HG03439 (cell line): ENCODE measurements around the gene C9orf153.

ENCODE experiments used
- ATAC-seq: cut with Tn5 transposase; IDR thresholded peaks from one replicate; pipeline ENCODE4 v1.9.1; 2021; ENCODE audit warnings: mild to moderate bottlenecking, moderate library complexity; ENCODE audit not compliant: unreplicated experiment

C9orf153 gene

GRCh38 chr9:86272221-86272620, 12.8 kb upstream of the C9orf153 start:
- ATAC-seq: no peak

GRCh38 chr9:86263876-86264275, 4.4 kb upstream of the C9orf153 start:
- no peak for ATAC-seq

GRCh38 chr9:86262492-86262891, 3.0 kb upstream of the C9orf153 start:
- ATAC-seq: no peak

GRCh38 chr9:86257391-86257790, 2.1 kb downstream of the C9orf153 start:
- ATAC-seq: no peak

- ATAC-seq: no peak
These were observed 2.8 kb downstream of the C9orf153 start for GRCh38 chr9:86256653-86257052.

- no peak for ATAC-seq
These were observed 5.9 kb downstream of the C9orf153 start for GRCh38 chr9:86253577-86253976.

GRCh38 chr9:86252870-86253269, 6.6 kb downstream of the C9orf153 start:
- no peak for ATAC-seq

- no peak for ATAC-seq
These were observed 9.3 kb downstream of the C9orf153 start for GRCh38 chr9:86250123-86250522.

GRCh38 chr9:86248746-86249145, 10.7 kb downstream of the C9orf153 start:
- no peak for ATAC-seq

- ATAC-seq: peak; percentile 71
These were observed 12.7 kb downstream of the C9orf153 start for GRCh38 chr9:86246752-86247161.

- ATAC-seq: no peak
These were observed 17.4 kb downstream of the C9orf153 start for GRCh38 chr9:86242071-86242470.

- no peak for ATAC-seq
These were observed 18.2 kb downstream of the C9orf153 start for GRCh38 chr9:86241216-86241615.

GRCh38 chr9:86238861-86239770, 20.3 kb downstream of the C9orf153 start:
- no peak for ATAC-seq

GRCh38 chr9:86230858-86231257, 28.6 kb downstream of the C9orf153 start:
- ATAC-seq: no peak

- ATAC-seq: no peak
These were observed 36.8 kb downstream of the C9orf153 start for GRCh38 chr9:86222667-86223066.

GRCh38 chr9:86219606-86220005, 39.9 kb downstream of the C9orf153 start:
- no peak for ATAC-seq

- no peak for ATAC-seq
These were observed 42.2 kb downstream of the C9orf153 start for GRCh38 chr9:86217076-86217755.

- no peak for ATAC-seq
These were observed 52.3 kb downstream of the C9orf153 start for GRCh38 chr9:86207193-86207592.

- ATAC-seq: no peak
These were observed 57.0 kb downstream of the C9orf153 start for GRCh38 chr9:86202338-86202882.

- ATAC-seq: no peak
These were observed 57.8 kb downstream of the C9orf153 start for GRCh38 chr9:86201474-86202337.

GRCh38 chr9:86200599-86201162, 58.8 kb downstream of the C9orf153 start:
- no peak for ATAC-seq
